Suprapubic skin (tissue), 4 donors: Measurements from ENCODE around the gene NUP93.

Source experiments
- EP300 ChIP-seq: sonication (generic); formaldehyde crosslinking; IDR thresholded peaks from one replicate; pipeline ENCODE4 v1.6.1; 2017; ENCODE audit warnings: antibody characterized with exemption
- POLR2AphosphoS5 ChIP-seq, 3 donors: sonication (generic); formaldehyde crosslinking; IDR thresholded peaks; one replicate each; pipeline ENCODE4 v1.6.1; 2017; ENCODE audit warnings: antibody characterized with exemption in 3 of 3
- TF ChIP-seq, protein P1 (sequence below), 2 donors: fragments of 200-600 bp in 1 of 2; fragments of 450-650 bp in 1 of 2; sonication (generic) in 1 of 2; IDR thresholded peaks; one replicate each; pipeline ENCODE4 v1.5.1; 2016 to 2019; ENCODE audit warnings: antibody characterized with exemption in 2 of 2, mild to moderate bottlenecking in 1 of 2, moderate library complexity in 1 of 2

DNA sequence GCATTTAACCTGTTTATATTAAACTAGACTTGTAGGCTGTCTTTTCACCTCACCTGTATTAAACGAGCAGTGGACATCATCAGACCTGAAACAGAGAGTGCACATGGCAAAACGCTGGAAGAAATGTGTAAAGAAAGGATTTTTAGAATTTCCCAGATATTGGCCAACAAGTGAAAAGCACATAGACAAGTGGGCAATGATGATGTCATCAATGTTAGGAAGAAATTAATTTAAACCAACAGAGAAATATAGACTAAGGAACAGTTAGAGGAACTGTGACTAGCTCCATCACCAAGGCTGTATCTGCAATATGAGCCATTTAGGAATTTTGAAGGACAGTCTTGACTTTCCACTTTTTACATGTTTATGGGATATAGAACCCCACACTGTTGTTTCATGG, 67.9 kb downstream of the NUP93 start:
- TF ChIP-seq, protein P1, sequence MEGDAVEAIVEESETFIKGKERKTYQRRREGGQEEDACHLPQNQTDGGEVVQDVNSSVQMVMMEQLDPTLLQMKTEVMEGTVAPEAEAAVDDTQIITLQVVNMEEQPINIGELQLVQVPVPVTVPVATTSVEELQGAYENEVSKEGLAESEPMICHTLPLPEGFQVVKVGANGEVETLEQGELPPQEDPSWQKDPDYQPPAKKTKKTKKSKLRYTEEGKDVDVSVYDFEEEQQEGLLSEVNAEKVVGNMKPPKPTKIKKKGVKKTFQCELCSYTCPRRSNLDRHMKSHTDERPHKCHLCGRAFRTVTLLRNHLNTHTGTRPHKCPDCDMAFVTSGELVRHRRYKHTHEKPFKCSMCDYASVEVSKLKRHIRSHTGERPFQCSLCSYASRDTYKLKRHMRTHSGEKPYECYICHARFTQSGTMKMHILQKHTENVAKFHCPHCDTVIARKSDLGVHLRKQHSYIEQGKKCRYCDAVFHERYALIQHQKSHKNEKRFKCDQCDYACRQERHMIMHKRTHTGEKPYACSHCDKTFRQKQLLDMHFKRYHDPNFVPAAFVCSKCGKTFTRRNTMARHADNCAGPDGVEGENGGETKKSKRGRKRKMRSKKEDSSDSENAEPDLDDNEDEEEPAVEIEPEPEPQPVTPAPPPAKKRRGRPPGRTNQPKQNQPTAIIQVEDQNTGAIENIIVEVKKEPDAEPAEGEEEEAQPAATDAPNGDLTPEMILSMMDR (IDR thresholded peaks at IDR 0.05): no peak
- TF ChIP-seq POLR2AphosphoS5 (IDR thresholded peaks at IDR 0.05): no peak
- TF ChIP-seq EP300: no peak
